ENCODE results near the gene PSMD1. TPM values are rescaled to one million over a fixed set of nuclear protein-coding genes. Genes with fewer than 3 reads are reported as not detected.

PSMD1 gene
- total RNA-seq, 1 experiment from 2014 or later = 92.1 TPM

GRCh38 chr2:231104115-231104713, 47.5 kb downstream of the PSMD1 start:
- Histone ChIP-seq H3K9me3 (ENCODE audit: low read length) (no peaks in the 10 kb centered on the region), H3K36me3 (ENCODE audit: insufficient read depth, low read length) (peaks cover 18% of the 10 kb centered on the region), H3K27me3 (ENCODE audit: low read length) (no peaks in the 10 kb centered on the region), H3K4me3 (ENCODE audit: low read length) (no peak overlapping the region), H3K4me1 (ENCODE audit: low read length) (peaks cover 16% of the 10 kb centered on the region), H3K27ac (ENCODE audit: low read length) (peak overlapping the region; percentile 52), H2AFZ (ENCODE audit: low read length) (no peak overlapping the region), H3K79me2 (ENCODE audit: low read length) (peaks cover 34% of the 10 kb centered on the region), H4K20me1 (ENCODE audit: insufficient read depth, low read depth, low read length) (no peaks in the 10 kb centered on the region), H3K9me2 (replicated peaks; ENCODE audit: insufficient read depth, low read length) (no peaks in the 10 kb centered on the region), H3K4me2 (ENCODE audit: low read depth, low read length, poor library complexity, severe bottlenecking) (no peak overlapping the region), H3K9ac (ENCODE audit: low read length) (no peak overlapping the region)
- peak; percentile 91 for DNase-seq

DNA sequence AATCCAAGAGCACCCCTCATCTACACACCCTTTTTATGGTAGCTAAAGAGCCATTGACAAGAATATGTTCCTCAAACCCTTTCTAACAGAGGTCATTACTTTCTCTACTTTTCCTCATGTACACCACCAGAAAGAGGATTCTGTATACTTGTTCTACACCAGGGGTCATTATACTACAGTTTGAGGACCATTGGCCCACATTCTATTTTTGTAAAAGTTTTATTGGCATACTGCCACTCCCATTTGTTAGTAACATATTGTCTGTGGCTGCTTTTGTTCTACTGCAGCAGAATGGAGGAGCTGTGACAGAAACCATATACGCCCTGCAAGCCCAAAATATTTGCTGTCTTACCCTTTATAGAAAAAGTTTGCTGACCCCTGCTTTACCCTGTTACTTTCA, 53.9 kb downstream of the PSMD1 start:
- Histone ChIP-seq H3K27me3 (ENCODE audit: low read length) (no peaks in the 10 kb centered on the region), H3K4me3 (ENCODE audit: low read length) (no peak overlapping the region), H3K79me2 (ENCODE audit: low read length) (peaks cover 34% of the 10 kb centered on the region), H3K27ac (ENCODE audit: low read length) (no peak overlapping the region), H3K9me3 (ENCODE audit: low read length) (no peaks in the 10 kb centered on the region), H3K9ac (ENCODE audit: low read length) (no peak overlapping the region), H4K20me1 (ENCODE audit: insufficient read depth, low read depth, low read length) (no peaks in the 10 kb centered on the region), H2AFZ (ENCODE audit: low read length) (no peak overlapping the region), H3K4me2 (ENCODE audit: low read depth, low read length, poor library complexity, severe bottlenecking) (no peak overlapping the region), H3K36me3 (ENCODE audit: insufficient read depth, low read length) (peaks cover 21% of the 10 kb centered on the region), H3K4me1 (ENCODE audit: low read length) (peaks cover 17% of the 10 kb centered on the region), H3K9me2 (replicated peaks; ENCODE audit: insufficient read depth, low read length) (no peaks in the 10 kb centered on the region)
- no peak for DNase-seq

GRCh38 chr2:231111987-231112386, 55.3 kb downstream of the PSMD1 start:
- no peak overlapping the region for H3K4me3 ChIP-seq (ENCODE audit: low read length)
- no peaks in the 10 kb centered on the region for H3K9me3 ChIP-seq (ENCODE audit: low read length)
- no peaks in the 10 kb centered on the region for H3K9me2 ChIP-seq (replicated peaks; ENCODE audit: insufficient read depth, low read length)
- no peak overlapping the region for H3K9ac ChIP-seq (ENCODE audit: low read length)
- no peak overlapping the region for H3K4me2 ChIP-seq (ENCODE audit: low read depth, low read length, poor library complexity, severe bottlenecking)
- no peak overlapping the region for H3K27ac ChIP-seq (ENCODE audit: low read length)
- no peak for DNase-seq
- H3K27me3 ChIP-seq (ENCODE audit: low read length) = no peaks in the 10 kb centered on the region
- no peak overlapping the region for H2AFZ ChIP-seq (ENCODE audit: low read length)
- peaks cover 30% of the 10 kb centered on the region for H3K79me2 ChIP-seq (ENCODE audit: low read length)
- H3K4me1 ChIP-seq (ENCODE audit: low read length) = peaks cover 29% of the 10 kb centered on the region
- H3K36me3 ChIP-seq (ENCODE audit: insufficient read depth, low read length) = peaks cover 21% of the 10 kb centered on the region
- no peaks in the 10 kb centered on the region for H4K20me1 ChIP-seq (ENCODE audit: insufficient read depth, low read depth, low read length)

- no peaks in the 10 kb centered on the region for H4K20me1 ChIP-seq (ENCODE audit: insufficient read depth, low read depth, low read length)
- peaks cover 13% of the 10 kb centered on the region for H3K36me3 ChIP-seq (ENCODE audit: insufficient read depth, low read length)
- no peaks in the 10 kb centered on the region for H3K9me2 ChIP-seq (replicated peaks; ENCODE audit: insufficient read depth, low read length)
- H3K9me3 ChIP-seq (ENCODE audit: low read length) = no peaks in the 10 kb centered on the region
- H3K4me3 ChIP-seq (ENCODE audit: low read length) = no peak overlapping the region
- H3K4me2 ChIP-seq (ENCODE audit: low read depth, low read length, poor library complexity, severe bottlenecking) = no peak overlapping the region
- no peak for DNase-seq
- H3K9ac ChIP-seq (ENCODE audit: low read length) = no peak overlapping the region
- peaks cover 44% of the 10 kb centered on the region for H3K4me1 ChIP-seq (ENCODE audit: low read length)
- H3K27me3 ChIP-seq (ENCODE audit: low read length) = no peaks in the 10 kb centered on the region
- H3K79me2 ChIP-seq (ENCODE audit: low read length) = peaks cover 36% of the 10 kb centered on the region
- H2AFZ ChIP-seq (ENCODE audit: low read length) = no peak overlapping the region
- H3K27ac ChIP-seq (ENCODE audit: low read length) = no peak overlapping the region
These were observed 56.8 kb downstream of the PSMD1 start for GRCh38 chr2:231113489-231113888.

DNA sequence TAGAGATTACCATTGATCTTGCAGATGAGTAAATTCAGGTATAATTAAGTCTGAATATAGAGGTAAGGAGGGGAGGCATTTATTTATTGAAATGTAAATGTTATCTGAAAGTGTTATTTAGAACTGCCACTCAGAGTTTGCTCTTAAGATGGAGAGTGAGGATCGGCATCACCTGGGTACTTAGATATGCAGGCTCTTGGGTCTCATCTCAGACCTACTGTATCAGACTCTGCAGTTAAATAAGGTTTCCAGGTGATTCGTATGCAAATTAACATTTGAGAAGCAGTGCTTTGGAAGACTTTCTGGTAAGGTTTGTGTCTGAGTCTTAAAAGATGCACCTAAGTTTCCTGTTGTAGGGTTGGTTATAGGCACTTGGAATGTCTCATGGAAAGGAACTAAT, 59.0 kb downstream of the PSMD1 start:
- H3K79me2 ChIP-seq (ENCODE audit: low read length) = peaks cover 52% of the 10 kb centered on the region
- H2AFZ ChIP-seq (ENCODE audit: low read length) = no peak overlapping the region
- H3K9me2 ChIP-seq (replicated peaks; ENCODE audit: insufficient read depth, low read length) = no peaks in the 10 kb centered on the region
- no peak overlapping the region for H3K9ac ChIP-seq (ENCODE audit: low read length)
- no peak overlapping the region for H3K4me3 ChIP-seq (ENCODE audit: low read length)
- peaks cover 53% of the 10 kb centered on the region for H3K4me1 ChIP-seq (ENCODE audit: low read length)
- no peaks in the 10 kb centered on the region for H3K36me3 ChIP-seq (ENCODE audit: insufficient read depth, low read length)
- peak overlapping the region; percentile 21 for H3K4me2 ChIP-seq (ENCODE audit: low read depth, low read length, poor library complexity, severe bottlenecking)
- H4K20me1 ChIP-seq (ENCODE audit: insufficient read depth, low read depth, low read length) = no peaks in the 10 kb centered on the region
- 0 out of 2 replicates have a peak overlapping the region, but pooled peaks have one; percentile 3 for H3K27ac ChIP-seq (ENCODE audit: low read length)
- H3K9me3 ChIP-seq (ENCODE audit: low read length) = no peaks in the 10 kb centered on the region
- no peak for DNase-seq
- no peaks in the 10 kb centered on the region for H3K27me3 ChIP-seq (ENCODE audit: low read length)

- Histone ChIP-seq H3K4me2 (ENCODE audit: low read depth, low read length, poor library complexity, severe bottlenecking) (no peak overlapping the region), H3K4me1 (ENCODE audit: low read length) (peaks cover 61% of the 10 kb centered on the region), H3K9me2 (replicated peaks; ENCODE audit: insufficient read depth, low read length) (no peaks in the 10 kb centered on the region), H3K36me3 (ENCODE audit: insufficient read depth, low read length) (no peaks in the 10 kb centered on the region), H3K79me2 (ENCODE audit: low read length) (peaks cover 57% of the 10 kb centered on the region), H3K9ac (ENCODE audit: low read length) (no peak overlapping the region), H3K9me3 (ENCODE audit: low read length) (no peaks in the 10 kb centered on the region), H3K27ac (ENCODE audit: low read length) (no peak overlapping the region), H3K27me3 (ENCODE audit: low read length) (no peaks in the 10 kb centered on the region), H2AFZ (ENCODE audit: low read length) (no peak overlapping the region), H4K20me1 (ENCODE audit: insufficient read depth, low read depth, low read length) (no peaks in the 10 kb centered on the region), H3K4me3 (ENCODE audit: low read length) (no peak overlapping the region)
- no peak for DNase-seq
These were observed 60.5 kb downstream of the PSMD1 start for GRCh38 chr2:231117148-231117547.

DNA sequence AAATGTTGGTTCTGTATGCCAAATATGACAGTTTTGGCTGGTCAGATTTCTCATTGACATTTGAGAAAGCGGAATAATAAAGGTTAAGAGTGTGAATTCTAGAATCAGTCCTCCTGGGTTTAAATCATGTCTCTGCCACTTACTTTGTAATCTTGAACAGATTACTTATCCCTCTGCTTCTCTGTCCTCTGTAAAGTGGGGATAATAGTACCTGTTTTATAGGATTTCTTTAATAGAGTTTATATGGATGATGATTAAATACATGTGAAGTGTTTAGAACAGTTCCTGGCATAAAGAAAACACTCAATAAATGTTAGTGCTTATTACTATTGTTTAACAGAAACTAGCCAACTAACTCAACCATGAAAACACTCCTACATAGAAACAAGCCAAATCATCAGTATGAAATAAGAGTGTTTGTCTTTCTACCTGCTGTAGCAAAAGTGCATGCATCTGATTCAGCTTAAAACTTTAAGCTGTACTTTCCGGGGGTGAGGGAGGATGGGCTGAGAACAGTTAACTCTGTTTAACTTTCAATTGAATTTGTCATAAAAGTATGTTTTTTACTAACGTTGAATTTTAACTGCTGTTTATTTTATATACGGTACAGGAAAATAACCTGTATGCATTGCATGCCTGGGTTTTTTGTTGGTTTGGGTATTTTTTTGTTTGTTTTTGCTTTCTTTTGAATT, 61.4 kb downstream of the PSMD1 start:
- Histone ChIP-seq H3K9me2 (replicated peaks; ENCODE audit: insufficient read depth, low read length) (no peaks in the 10 kb centered on the region), H2AFZ (ENCODE audit: low read length) (no peak overlapping the region), H4K20me1 (ENCODE audit: insufficient read depth, low read depth, low read length) (no peaks in the 10 kb centered on the region), H3K27ac (ENCODE audit: low read length) (no peak overlapping the region), H3K9me3 (ENCODE audit: low read length) (no peaks in the 10 kb centered on the region), H3K36me3 (ENCODE audit: insufficient read depth, low read length) (no peaks in the 10 kb centered on the region), H3K4me2 (ENCODE audit: low read depth, low read length, poor library complexity, severe bottlenecking) (no peak overlapping the region), H3K4me3 (ENCODE audit: low read length) (no peak overlapping the region), H3K79me2 (ENCODE audit: low read length) (peaks cover 60% of the 10 kb centered on the region), H3K4me1 (ENCODE audit: low read length) (peaks cover 66% of the 10 kb centered on the region), H3K9ac (ENCODE audit: low read length) (no peak overlapping the region), H3K27me3 (ENCODE audit: low read length) (no peaks in the 10 kb centered on the region)
- DNase-seq = no peak

- H3K4me3 ChIP-seq (ENCODE audit: low read length) = no peak overlapping the region
- no peaks in the 10 kb centered on the region for H3K36me3 ChIP-seq (ENCODE audit: insufficient read depth, low read length)
- no peaks in the 10 kb centered on the region for H3K27me3 ChIP-seq (ENCODE audit: low read length)
- peaks cover 58% of the 10 kb centered on the region for H3K79me2 ChIP-seq (ENCODE audit: low read length)
- H3K9me3 ChIP-seq (ENCODE audit: low read length) = no peaks in the 10 kb centered on the region
- peaks cover 71% of the 10 kb centered on the region for H3K4me1 ChIP-seq (ENCODE audit: low read length)
- H4K20me1 ChIP-seq (ENCODE audit: insufficient read depth, low read depth, low read length) = no peaks in the 10 kb centered on the region
- no peak for DNase-seq
- H2AFZ ChIP-seq (ENCODE audit: low read length) = no peak overlapping the region
- H3K9me2 ChIP-seq (replicated peaks; ENCODE audit: insufficient read depth, low read length) = no peaks in the 10 kb centered on the region
- no peak overlapping the region for H3K9ac ChIP-seq (ENCODE audit: low read length)
- H3K27ac ChIP-seq (ENCODE audit: low read length) = no peak overlapping the region
- no peak overlapping the region for H3K4me2 ChIP-seq (ENCODE audit: low read depth, low read length, poor library complexity, severe bottlenecking)
These were observed 61.9 kb downstream of the PSMD1 start for GRCh38 chr2:231118614-231118942.
